ENCODE measurements around the gene HEATR5B. TPM values are rescaled to one million over a fixed set of nuclear protein-coding genes. Genes with fewer than 3 reads are reported as not detected.

The HEATR5B gene
- total RNA-seq, 4 donors from 2014 or later, result 29.9 to 33.7 (median 31.1) TPM

DNA sequence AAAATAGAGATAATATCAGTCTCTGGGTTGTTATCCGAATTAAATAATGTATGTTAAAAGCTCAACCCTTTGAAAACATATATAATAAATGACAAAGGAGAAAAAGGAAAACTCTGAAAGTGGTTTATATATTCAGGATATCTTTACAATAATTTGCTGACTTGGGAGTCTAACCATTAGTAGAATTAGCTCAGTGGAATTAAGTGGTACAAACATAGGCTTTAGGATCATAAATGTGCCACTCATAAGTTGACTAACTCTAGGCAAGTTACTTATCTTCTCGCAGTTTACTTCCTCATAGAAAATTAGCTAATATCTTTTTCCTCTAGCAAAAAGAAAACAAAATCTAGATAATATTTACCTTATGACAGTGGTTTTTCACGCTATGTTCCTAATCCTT, 44.6 kb downstream of the HEATR5B start:
- 97 to 99% methylated on average over 3 of the region's 3 CpGs for WGBS, 2 donors
- intact Hi-C loops (cut with DNase I; ENCODE audit: low total_unique reads), result no loop called here
- no peak for DNase-seq (ENCODE audit: low spot score in 2 of 2)
- TF ChIP-seq POLR2A (IDR thresholded peaks at IDR 0.05), result no peak
- TF ChIP-seq, protein P1, sequence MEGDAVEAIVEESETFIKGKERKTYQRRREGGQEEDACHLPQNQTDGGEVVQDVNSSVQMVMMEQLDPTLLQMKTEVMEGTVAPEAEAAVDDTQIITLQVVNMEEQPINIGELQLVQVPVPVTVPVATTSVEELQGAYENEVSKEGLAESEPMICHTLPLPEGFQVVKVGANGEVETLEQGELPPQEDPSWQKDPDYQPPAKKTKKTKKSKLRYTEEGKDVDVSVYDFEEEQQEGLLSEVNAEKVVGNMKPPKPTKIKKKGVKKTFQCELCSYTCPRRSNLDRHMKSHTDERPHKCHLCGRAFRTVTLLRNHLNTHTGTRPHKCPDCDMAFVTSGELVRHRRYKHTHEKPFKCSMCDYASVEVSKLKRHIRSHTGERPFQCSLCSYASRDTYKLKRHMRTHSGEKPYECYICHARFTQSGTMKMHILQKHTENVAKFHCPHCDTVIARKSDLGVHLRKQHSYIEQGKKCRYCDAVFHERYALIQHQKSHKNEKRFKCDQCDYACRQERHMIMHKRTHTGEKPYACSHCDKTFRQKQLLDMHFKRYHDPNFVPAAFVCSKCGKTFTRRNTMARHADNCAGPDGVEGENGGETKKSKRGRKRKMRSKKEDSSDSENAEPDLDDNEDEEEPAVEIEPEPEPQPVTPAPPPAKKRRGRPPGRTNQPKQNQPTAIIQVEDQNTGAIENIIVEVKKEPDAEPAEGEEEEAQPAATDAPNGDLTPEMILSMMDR (IDR thresholded peaks at IDR 0.05), result no peak
- no peak overlapping the region for H3K4me3 ChIP-seq (ENCODE audit: low read depth, poor library complexity, severe bottlenecking)

DNA sequence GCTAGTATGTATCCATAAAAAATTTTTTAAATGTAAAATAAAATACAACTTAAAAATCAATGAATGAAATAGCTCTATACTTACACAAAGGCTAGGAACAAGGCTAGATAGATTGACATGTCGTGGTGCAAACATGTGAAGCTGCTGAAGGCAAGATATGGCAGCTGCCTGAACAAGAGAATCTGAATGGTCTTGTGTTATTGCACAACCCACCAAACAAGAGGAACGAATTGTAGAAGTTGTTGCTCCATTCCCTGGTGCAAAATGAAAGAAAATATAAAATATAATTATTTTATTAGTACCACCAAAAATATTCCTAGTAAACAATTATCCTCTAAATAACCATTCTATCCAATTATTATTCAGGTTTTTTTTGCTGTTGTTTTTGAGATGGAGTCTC, 46.4 kb downstream of the HEATR5B start:
- intact Hi-C loops (cut with DNase I; ENCODE audit: low total_unique reads), result no loop called here
- no peak for DNase-seq (ENCODE audit: low spot score in 2 of 2)
- TF ChIP-seq, protein P1 (IDR thresholded peaks at IDR 0.05), result no peak
- no peak for TF ChIP-seq POLR2A (IDR thresholded peaks at IDR 0.05)
- no peak overlapping the region for H3K4me3 ChIP-seq (ENCODE audit: low read depth, poor library complexity, severe bottlenecking)
- WGBS, 2 donors, result 81 to 90% methylated on average over 2 of the region's 2 CpGs

DNA sequence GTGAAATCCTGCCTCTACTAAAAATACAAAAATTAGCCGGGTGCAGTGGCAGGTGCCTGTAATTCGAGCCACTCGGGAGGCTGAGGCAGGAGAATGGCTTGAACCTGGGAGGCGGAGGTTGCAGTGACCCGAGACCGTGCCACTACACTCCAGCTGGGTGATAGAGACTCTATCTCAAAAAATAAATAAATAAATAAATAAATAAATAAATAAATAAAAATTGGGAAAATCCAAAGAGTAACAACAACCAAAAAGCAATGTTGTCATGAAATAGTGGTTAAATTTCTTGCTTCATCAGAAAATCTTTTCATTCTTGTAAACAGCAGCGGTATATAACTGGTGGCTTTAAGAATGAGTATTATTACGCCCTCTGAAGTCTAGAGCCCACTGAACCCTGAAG, 54.4 kb downstream of the HEATR5B start:
- no peak for TF ChIP-seq POLR2A (IDR thresholded peaks at IDR 0.05)
- TF ChIP-seq, protein P1 (IDR thresholded peaks at IDR 0.05), result no peak
- intact Hi-C loops (cut with DNase I; ENCODE audit: low total_unique reads), result no loop called here
- no peak for DNase-seq (ENCODE audit: low spot score in 2 of 2)
- WGBS, 2 donors, result 96 to 99% methylated on average over 8 of the region's 8 CpGs
- H3K4me3 ChIP-seq (ENCODE audit: low read depth, poor library complexity, severe bottlenecking), result no peak overlapping the region

DNA sequence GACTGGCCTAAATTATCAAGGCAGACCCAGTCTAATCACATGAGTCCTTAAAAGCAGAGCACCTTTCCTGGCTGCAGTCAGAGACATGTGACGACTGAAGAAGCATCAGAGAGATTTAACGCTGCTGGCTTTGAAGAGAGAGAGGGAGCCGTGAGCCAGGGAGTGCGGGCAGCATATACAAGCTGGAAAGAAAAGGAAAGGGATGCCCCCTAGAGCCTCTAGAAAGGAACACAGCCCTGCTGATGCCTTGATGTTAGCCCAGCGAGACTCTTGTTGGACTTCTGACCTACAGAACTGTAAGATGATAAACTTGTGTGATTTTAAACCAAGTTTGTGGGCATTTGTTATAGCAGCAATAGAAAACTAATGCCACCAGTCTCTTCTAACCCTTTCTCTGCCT, 58.1 kb downstream of the HEATR5B start:
- 80 to 85% methylated on average over 5 of the region's 5 CpGs for WGBS, 2 donors
- H3K4me3 ChIP-seq (ENCODE audit: low read depth, poor library complexity, severe bottlenecking), result no peak overlapping the region
- intact Hi-C loops (cut with DNase I; ENCODE audit: low total_unique reads), result no loop called here

DNA sequence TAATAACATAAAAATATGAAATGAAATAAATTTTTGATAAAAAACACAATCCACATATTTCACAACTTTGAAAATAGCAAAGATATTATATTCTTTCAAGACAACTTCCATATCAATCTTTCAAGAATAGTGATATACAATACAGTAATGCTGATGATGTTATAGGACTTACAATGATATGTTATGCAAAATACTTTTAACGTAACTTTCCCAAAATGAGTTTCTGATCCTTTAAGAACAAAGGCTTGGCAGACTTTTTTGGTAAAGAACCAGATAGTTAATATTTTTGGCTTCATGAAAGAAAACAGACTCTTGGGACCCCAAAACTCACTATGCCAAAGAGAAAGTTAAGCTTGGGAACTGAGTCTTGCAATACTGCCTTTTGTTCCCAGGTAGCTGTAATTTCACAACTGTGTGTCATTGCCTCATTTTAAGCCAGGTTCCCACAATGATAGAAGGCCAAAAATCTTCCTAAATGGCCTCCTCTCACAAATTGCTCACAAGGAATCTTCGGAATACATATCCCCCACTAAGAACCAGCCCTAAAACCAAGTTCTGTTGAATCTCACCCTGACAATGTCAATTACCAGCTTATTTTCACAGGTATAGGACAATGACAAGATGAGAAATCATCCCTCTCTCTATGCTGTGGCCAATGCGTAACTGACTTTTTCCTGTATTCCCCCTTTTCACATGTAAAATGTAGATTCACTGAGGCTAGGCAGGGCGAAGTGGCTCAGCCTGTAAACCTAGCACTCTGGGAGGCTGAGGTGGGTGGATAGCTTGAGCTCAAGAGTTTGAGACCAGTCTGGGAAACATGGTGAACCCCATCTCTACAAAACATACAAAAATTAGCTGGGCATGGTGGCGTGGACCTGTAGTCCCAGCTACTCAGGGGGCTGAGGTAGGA, 63.0 kb downstream of the HEATR5B start:
- DNase-seq (ENCODE audit: low spot score in 2 of 2), result no peak
- H3K4me3 ChIP-seq (ENCODE audit: low read depth, poor library complexity, severe bottlenecking), result no peak overlapping the region
- TF ChIP-seq, protein P1 (IDR thresholded peaks at IDR 0.05), result no peak
- TF ChIP-seq POLR2A (IDR thresholded peaks at IDR 0.05), result no peak
- intact Hi-C loops (cut with DNase I; ENCODE audit: low total_unique reads), result no loop called here
- 82 to 91% methylated on average over 5 of the region's 5 CpGs for WGBS, 2 donors

More for the DNA sequence above, 58.1 kb downstream of the HEATR5B start:
- TF ChIP-seq, protein P1 (IDR thresholded peaks at IDR 0.05), result no peak
- no peak for TF ChIP-seq POLR2A (IDR thresholded peaks at IDR 0.05)
- DNase-seq (ENCODE audit: low spot score in 2 of 2), result no peak

All from lower leg skin (tissue), 4 donors.